Measurements from ENCODE around the gene TNRC18.
A peak's percentile ranks its signal among the peaks of the same experiment; 100 is the strongest.

Gene TNRC18

DNA sequence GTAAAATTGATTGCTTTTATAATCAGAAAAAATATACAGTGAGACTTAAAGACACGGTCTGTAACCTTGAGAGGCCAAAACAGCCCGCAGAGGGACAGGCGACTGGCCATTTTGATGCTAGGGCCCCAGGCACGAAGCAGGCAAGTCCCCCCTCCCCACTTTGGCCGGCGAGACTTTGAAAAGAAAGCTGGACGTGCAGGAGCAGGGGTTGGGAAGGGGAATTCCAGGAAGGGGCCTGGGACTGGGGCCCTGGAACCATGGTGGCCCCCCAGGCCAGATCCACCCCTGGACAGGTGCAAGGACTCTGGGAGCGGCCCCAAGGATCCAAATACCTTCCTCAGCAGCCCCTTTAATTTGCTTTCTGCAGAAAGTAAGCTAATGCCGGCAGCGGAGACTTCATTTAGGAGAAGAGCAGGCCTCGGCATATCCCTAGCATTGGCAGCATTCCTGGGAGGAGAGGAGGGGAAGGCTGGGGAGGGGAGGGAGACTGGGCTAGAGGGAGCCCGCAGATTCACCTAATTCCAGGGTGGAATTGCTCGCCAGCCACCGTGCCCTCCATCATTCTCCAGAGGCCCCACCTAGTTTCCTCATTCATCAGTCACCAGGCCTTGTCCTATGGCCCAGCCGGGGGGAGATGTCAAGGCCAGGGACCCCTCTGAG is 24.9 kb upstream of the TNRC18 start:
- DNase-seq = no peak

GRCh38 chr7:5445981-5446594 is 22.5 kb upstream of the TNRC18 start:
- DNase-seq = peak; percentile 66

DNA sequence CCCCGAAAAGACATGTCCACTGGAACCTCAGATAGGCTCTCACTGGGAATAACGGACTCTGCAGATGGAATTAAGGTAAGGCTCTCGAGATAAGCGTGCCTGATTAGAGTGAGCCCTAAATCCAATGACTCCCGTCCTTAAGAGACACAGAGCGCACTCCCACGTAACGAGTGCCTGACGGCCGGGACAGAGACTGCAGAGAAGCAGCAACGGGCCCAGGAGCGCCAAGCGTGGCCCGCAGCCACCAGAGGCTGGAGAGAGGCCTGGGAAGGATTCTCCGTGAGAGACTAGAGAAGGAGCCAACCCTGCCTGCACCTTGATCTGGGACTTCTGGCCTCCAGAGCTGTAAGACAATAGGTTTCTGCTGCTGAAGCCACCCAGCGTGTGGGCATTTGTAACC is 20.0 kb upstream of the TNRC18 start:
- no peak for DNase-seq

GRCh38 chr7:5442757-5443305 is 19.2 kb upstream of the TNRC18 start:
- DNase-seq = no peak

GRCh38 chr7:5441840-5442503 is 18.3 kb upstream of the TNRC18 start:
- DNase-seq = no peak

GRCh38 chr7:5439572-5440496 is 16.2 kb upstream of the TNRC18 start:
- no peak for DNase-seq

GRCh38 chr7:5439209-5439571 is 15.6 kb upstream of the TNRC18 start:
- DNase-seq = no peak

- DNase-seq = no peak
These were observed 14.4 kb upstream of the TNRC18 start for GRCh38 chr7:5437987-5438386.

GRCh38 chr7:5437348-5437892 is 13.8 kb upstream of the TNRC18 start:
- DNase-seq = no peak

DNA sequence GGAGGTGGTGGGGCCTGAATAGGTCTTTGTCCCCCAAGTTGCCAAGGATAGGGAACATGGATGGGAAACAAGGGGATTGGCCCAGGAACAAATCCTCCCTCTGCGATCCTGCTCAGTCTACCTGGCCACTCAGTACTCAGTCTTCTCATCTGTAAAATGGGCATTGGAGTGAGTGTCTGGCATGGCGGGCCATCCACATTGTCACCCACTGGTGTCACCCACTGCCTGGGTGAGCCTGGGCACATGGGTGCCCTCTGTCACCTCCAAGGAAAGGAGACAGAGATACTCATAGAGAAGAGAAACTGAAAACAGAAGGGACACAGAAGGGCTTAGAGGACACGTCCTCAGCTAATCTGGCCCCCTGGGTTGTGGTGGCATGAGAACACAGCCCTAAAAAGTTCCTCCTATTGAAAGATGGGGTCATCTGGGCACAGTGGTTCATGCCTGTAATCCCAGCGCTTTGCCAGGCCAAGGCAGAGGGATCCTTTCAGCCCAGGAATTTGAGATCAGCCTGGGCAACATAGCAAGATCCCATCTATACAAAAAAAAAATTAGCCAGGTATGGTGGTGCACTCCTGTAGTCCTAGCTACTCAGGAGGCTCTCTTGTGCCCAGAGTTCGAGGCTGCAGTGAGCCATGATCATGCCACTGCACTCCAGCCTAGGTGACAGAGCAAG is 12.5 kb upstream of the TNRC18 start:
- DNase-seq = no peak

DNA sequence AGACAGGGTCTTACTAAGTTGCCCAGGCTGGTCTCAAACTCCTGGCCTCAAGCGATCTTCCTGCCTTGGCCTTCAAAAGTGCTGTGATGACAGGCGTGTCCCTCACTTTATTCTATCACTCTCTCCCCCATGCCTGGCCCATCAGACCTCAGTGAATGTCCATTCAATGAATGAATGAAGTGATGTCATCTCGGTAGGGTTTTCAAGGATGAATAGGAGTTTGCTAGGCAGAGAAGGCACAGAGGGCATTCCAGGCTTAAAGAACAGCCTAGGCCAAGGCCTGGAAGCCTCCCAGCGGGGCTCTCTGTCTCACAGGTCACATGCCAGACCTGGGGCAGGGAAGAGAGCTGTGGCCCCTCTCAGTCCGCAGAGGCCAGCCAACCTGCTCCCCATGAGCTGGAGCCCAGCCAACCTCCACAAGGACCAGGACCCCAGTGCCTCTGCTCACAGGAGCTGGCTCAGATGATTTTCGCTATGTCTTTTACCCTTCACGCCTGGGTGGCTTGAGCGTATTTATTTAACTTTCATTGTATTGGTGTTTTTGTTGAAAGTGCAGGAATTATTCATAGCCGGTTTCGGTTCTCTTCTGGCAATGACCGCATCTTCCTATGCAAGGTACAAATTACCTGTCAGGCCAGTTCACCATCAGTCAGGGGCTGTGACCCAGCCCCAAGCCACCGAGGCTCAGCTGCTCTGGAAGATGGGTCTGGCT is 11.8 kb upstream of the TNRC18 start:
- DNase-seq = no peak

DNA sequence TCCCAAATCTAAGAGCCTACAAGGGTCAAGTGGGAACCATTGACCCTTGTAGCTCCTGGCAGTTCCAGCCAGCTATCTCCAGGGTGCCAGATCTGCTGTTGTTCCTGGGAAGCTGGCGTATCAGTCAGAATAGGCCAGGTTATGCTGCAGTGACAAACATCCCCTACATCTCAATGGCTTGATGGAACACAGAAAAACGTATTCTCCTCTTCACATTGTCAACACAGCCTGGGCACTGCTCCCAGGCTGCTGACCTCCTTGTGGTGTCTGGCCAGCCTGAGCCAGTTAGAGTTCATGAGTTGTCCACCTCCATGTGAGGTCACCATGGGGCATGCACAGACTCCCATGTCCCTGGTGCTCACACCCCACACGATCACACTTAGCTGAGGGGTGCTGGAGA is 9.5 kb upstream of the TNRC18 start:
- no peak for DNase-seq

- no peak for DNase-seq
These were observed 9.1 kb upstream of the TNRC18 start for GRCh38 chr7:5432691-5433090.

DNA sequence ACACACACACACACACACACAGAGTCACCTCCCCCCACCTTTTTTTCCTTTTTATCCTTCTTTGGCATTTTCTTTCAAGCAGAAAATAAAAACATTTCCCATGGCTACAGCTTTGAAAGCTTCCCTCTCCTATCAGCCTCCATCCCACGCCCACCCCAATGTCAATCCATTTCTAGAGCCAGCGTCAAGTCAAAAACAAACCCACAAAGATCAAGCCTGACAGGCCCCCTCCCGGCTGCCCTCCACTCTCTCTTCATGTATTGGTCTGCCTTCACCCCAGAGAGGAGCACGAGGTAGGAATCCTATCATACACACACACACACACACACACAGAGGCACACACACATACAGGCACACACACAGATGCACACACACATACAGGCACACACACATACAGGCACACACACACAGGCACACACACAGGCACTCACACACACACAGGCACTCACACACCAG is 8.0 kb upstream of the TNRC18 start:
- DNase-seq = no peak

DNA sequence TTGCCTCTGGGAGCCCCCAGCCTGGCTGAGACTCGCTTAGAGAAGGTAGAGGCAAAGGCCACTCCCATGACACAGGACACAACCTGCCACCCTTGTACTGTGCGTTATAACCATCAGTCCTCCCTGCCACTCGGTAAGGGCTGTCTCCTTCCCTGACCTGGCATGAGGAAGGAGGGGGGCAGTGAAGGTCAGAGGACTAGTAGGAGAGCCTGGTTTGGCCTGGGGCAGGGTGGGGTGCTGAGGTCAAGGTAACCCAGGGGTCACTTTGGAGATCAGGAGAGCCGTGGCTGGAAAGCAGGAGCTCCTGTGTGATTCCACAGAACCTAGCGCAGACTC is 6.9 kb upstream of the TNRC18 start:
- DNase-seq = no peak

DNA sequence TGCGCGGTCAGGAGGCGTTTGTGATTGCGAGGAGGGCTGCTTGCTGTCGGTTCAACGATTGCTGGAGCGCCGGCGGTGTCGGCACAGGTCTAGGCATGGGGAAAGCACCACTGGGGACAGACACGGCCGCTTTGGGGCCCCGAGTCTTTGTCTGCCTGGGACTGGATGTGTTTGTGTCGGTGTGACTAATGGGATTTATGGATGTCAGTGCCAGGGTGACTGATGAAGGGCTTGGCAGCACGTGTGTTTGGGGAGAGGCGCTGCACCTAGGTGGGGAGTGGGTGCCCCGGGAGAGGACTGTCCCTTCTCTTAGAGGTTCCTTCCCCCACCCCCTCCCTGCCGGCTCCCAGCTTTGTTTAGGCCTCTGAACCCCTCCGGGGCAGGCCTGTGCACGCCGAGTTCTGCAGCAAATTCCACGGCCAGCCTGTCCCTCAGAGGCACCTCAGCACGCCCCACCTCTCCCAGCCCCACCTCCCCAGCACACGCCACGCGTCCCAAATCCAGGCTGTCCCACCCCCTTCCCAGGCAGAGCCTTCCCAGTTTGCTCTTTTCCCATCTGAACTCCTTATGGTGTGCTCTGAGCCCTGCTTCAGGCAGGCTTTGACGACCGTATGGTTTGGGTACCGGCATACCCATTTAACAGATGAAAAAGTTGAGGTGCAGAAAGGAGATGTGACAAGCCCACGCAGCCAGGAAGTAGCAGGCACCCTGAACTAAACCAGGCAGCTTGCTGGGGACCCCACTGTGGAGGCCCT is 6.4 kb upstream of the TNRC18 start:
- peak; percentile 63 for DNase-seq

DNA sequence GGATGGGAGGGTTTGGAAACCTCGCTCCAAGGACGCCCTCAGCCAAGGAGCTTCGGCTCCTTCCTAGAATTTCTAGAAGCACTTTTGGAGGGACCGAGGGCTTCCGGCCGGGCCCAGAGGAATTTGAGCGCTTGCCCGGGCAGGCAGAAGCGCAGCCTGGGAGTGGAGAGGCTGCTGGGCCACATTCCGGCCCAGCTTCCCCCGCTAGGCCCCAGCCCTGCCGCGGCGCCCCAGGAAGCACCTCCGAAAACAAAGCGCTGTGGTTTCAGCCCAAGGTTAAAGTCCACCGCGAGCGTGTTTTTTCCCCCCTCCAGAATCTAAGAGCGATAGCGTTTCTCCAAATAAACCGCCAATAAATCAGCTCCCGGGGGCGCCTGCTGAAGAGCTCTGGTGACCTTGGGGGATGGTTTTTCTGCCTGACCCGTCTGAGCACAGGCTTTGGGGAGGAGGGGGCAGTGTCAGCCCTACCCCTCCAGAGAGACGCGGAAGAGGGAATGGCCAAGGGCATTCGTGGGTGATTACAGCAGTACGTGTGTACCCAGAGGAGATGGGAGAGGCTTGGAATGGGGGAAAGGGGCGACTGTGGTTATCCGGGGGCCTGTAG is 5.7 kb upstream of the TNRC18 start:
- DNase-seq = no peak

DNA sequence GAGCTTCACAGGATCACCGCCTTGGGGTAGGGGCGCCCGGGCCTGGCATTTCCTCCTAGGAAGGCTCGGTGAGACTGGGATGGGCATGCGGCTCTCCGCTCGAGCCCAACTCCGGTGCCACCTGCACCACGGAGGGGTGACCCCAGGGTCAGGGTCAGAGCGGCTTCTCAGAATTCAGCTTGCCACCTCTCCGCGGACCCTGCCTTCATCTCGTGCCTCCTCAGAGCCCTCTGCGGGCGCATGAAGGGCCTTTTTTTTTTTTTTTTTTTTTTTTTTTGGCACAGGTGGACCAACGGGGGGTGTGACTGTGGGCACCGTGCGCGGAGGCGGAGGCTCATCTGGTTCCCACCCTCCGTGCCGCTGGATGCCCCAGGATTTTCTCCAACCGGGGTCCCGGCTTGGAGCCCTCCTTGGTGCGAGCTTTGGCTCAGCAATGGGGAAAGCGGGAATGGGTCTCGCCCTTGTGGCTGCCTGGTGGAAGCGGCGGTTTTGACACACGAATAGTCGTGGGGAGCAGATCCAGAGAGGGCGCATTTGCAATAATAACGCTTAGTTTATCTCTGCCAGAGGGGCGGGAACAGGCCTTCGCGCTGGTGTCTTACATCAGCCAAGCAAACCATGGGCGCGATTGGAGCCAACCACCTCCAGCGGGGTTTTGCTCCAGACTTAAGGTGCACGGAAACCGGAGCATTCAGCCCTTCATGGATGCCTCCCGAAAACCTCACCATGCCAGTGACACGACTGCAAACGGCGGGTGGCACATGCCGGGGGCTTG is 5.0 kb upstream of the TNRC18 start:
- peak; percentile 82 for DNase-seq

DNA sequence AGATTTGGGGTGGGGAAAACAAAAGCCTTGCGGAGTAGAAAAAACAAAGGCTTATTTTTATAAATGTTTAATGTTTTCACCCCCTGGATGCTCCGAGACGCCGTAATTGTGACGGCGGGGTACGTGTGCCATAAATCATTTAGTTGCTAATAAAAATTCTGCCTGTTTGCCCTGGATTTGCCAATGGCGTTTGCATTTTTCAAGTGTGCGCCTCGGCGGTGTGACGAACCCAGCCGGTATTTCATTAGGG is 2.5 kb upstream of the TNRC18 start:
- peak; percentile 59 for DNase-seq

All from DMS 273 treated with DMSO at 0.1 percent for 48 hours (cell line).